Vagina (tissue), 2 donors: ENCODE measurements around the gene GPN2. TPM values are rescaled to one million over a fixed set of nuclear protein-coding genes. Genes with fewer than 3 reads are reported as not detected.
A peak's percentile ranks its signal among the peaks of the same experiment; 100 is the strongest.
"Not testable (repeated sequence)": the region's sequence is repeated elsewhere in the genome, so short reads cannot be mapped to it uniquely, and the experiment has no call there.

Source experiments
- DNase-seq, 2 donors: peaks; one replicate each; pipeline ENCODE4 v3.0.0-alpha.2; 2017; ENCODE audit errors: extremely low spot score in 2 of 2
- H3K27ac ChIP-seq: fragments of 200-600 bp; sonication (generic); one replicate; pipeline ENCODE4 v1.5.1; 2019
- H3K27me3 ChIP-seq: fragments of 200-600 bp; sonication (generic); one replicate; pipeline ENCODE4 v1.5.1; 2019
- H3K36me3 ChIP-seq, 2 donors: fragments of 200-600 bp; sonication (generic); one replicate each; pipeline ENCODE4 v1.5.1; 2017 to 2019
- H3K4me1 ChIP-seq: fragments of 200-600 bp; sonication (generic); one replicate; pipeline ENCODE4 v1.5.1; 2019
- H3K4me3 ChIP-seq, 2 donors: fragments of 200-600 bp; sonication (generic); 1 replicate in 1 of 2; 2 replicates in 1 of 2; pipeline ENCODE4 v1.5.1; 2016 to 2019
- H3K9me3 ChIP-seq: fragments of 200-600 bp; sonication (generic); one replicate; pipeline ENCODE4 v1.5.1; 2019
- CTCF ChIP-seq, 3 experiments: fragments of 450-650 bp in 2 of 3; fragments of 200-600 bp in 1 of 3; sonication (generic) in 1 of 3; IDR thresholded peaks; one replicate each; pipeline ENCODE4 v1.5.1; 2017 to 2019; ENCODE audit warnings: antibody characterized with exemption in 3 of 3, mild to moderate bottlenecking in 2 of 3, moderate library complexity in 2 of 3
- POLR2A ChIP-seq, 2 donors: fragments of 450-650 bp; IDR thresholded peaks; one replicate each; pipeline ENCODE4 v1.6.1; 2017; ENCODE audit warnings: antibody characterized with exemption in 2 of 2, mild to moderate bottlenecking in 2 of 2, moderate library complexity in 2 of 2
- POLR2AphosphoS5 ChIP-seq, 2 donors: sonication (generic); formaldehyde crosslinking; IDR thresholded peaks; one replicate each; pipeline ENCODE4 v1.9.0; 2017; ENCODE audit warnings: antibody characterized with exemption in 2 of 2, mild to moderate bottlenecking in 2 of 2, low read depth in 1 of 2; ENCODE audit not compliant: insufficient read depth in 1 of 2
- intact Hi-C: fragments of 100-400 bp; cut with DNase I; formaldehyde crosslinking; loops from one replicate; pipeline ENCODE4 v1.15.1; 2023
- total RNA-seq: library from RNA; depleted of rRNA; stranded (reverse); fragments of >200 nt; gene quantifications from one replicate; pipeline ENCODE4 v1.2.3, GENCODE V29; 2016

Gene GPN2
- total RNA-seq, 1 donor from 2014 or later: 11.5 TPM

DNA sequence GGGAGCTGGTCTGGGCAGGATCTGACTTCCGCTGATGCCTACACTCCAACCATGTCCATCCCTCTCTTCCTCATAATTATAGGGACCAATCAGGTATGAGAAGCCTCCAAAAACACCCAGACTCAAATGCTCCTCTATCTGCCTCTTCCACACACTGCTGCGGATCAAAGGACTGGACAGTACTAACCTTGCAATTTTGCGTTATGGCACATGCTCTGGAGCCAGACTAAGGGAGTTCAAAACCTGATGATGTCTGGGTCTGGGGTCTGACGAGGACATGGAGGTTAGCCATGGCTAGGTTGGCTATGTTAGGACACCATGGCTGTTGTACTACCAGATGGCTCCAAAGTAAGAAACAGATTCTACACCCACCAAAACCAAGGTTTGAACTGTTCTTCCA, 10.3 kb downstream of the GPN2 start:
- H3K9me3 ChIP-seq: no peaks in the 10 kb centered on the region
- TF ChIP-seq POLR2A (IDR thresholded peaks at IDR 0.05): no peak
- no peak for TF ChIP-seq CTCF (IDR thresholded peaks at IDR 0.05)
- TF ChIP-seq POLR2AphosphoS5 (IDR thresholded peaks at IDR 0.05; ENCODE audit: insufficient read depth in 1 of 2, low read depth in 1 of 2): no peak
- H3K27me3 ChIP-seq: no peaks in the 10 kb centered on the region
- intact Hi-C loops: no loop called here
- no peak overlapping the region for H3K27ac ChIP-seq
- peaks cover 0 to 55% of the 10 kb centered on the region in 2 donors for H3K36me3 ChIP-seq
- no peak overlapping the region for H3K4me3 ChIP-seq
- no peak for DNase-seq
- H3K4me1 ChIP-seq: no peaks in the 10 kb centered on the region

DNA sequence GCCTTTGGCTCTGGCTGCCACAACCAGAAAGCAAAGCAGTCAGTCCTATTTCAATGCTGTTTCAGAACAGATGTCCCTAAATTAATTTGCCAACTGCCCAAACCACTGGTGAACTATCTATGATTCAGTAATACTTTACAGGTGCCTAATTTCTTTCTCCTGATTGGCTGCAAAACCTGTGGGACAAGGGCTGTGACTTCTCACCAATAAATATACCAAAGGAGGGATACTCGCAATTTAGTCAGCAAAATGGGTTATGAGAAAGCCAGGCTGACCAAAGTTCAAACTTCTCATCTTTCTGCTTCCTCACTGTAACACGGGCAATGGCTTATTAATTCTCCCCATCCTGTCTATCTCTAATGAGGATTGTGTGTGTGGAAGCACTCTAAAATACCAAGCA, 12.8 kb downstream of the GPN2 start:
- no peak for DNase-seq
- Histone ChIP-seq H3K4me3 (no peak overlapping the region), H3K9me3 (no peaks in the 10 kb centered on the region), H3K27ac (peak overlapping the region; percentile 19), H3K4me1 (no peaks in the 10 kb centered on the region), H3K36me3 (peaks cover 0 to 31% of the 10 kb centered on the region in 2 donors), H3K27me3 (no peaks in the 10 kb centered on the region)
- TF ChIP-seq POLR2AphosphoS5 (IDR thresholded peaks at IDR 0.05; ENCODE audit: insufficient read depth in 1 of 2, low read depth in 1 of 2): no peak
- TF ChIP-seq POLR2A (IDR thresholded peaks at IDR 0.05): no peak
- no peak for TF ChIP-seq CTCF (IDR thresholded peaks at IDR 0.05)
- intact Hi-C loops: no loop called here

DNA sequence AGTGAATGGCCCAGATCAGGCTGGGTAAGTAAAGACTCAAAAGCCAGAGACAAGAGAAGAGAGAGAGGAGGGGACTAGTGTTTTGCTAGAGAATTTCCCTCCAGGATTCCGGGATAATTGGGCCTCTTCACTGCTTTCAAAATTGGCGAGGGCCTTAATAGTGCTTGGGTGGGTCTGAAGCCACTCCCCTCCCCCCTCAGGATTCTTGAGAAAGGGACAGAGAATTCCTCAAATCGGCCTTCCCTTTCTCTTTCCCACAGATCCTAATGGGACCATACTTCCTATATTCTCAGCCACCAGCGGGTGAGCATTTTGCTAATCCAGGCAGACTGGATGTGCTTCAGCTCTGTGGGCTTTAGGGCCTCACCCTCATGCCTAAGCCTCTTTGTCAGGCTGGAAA, 15.2 kb downstream of the GPN2 start:
- no peak for TF ChIP-seq POLR2A (IDR thresholded peaks at IDR 0.05)
- intact Hi-C loops: no loop called here

GRCh38 chr1:26873097-26873496, 17.0 kb downstream of the GPN2 start:
- H3K4me3 ChIP-seq: not testable (repeated sequence)

More for the DNA sequence above, 15.2 kb downstream of the GPN2 start:
- H3K4me3 ChIP-seq: no peak overlapping the region
- peaks cover 0 to 10% of the 10 kb centered on the region in 2 donors for H3K36me3 ChIP-seq
- no peaks in the 10 kb centered on the region for H3K9me3 ChIP-seq
- H3K27me3 ChIP-seq: no peaks in the 10 kb centered on the region
- H3K27ac ChIP-seq: no peak overlapping the region
- H3K4me1 ChIP-seq: no peaks in the 10 kb centered on the region
- DNase-seq: no peak

GRCh38 chr1:26864610-26865480, 25.2 kb downstream of the GPN2 start:
- Histone ChIP-seq H3K36me3 (no peaks in the 10 kb centered on the region), H3K27me3 (no peaks in the 10 kb centered on the region), H3K4me3 (peak overlapping the region; percentile 48 to 67), H3K9me3 (no peaks in the 10 kb centered on the region), H3K4me1 (peaks cover 33% of the 10 kb centered on the region), H3K27ac (peak overlapping the region; percentile 98)
- TF ChIP-seq POLR2A (IDR thresholded peaks at IDR 0.05) (peak in 1 of 2 donors; percentile 55), CTCF (IDR thresholded peaks at IDR 0.05) (no peak), POLR2AphosphoS5 (IDR thresholded peaks at IDR 0.05; ENCODE audit: insufficient read depth in 1 of 2, low read depth in 1 of 2) (peak; percentile 87 to 90)
- peak in 1 of 2 donors; percentile 99 for DNase-seq
- intact Hi-C loops: no loop called here

More at GRCh38 chr1:26873097-26873496, 17.0 kb downstream of the GPN2 start:
- intact Hi-C loops, H3K4me1 ChIP-seq, DNase-seq, H3K36me3 ChIP-seq, H3K27ac ChIP-seq, H3K9me3 ChIP-seq, H3K27me3 ChIP-seq: not testable (repeated sequence)

DNA sequence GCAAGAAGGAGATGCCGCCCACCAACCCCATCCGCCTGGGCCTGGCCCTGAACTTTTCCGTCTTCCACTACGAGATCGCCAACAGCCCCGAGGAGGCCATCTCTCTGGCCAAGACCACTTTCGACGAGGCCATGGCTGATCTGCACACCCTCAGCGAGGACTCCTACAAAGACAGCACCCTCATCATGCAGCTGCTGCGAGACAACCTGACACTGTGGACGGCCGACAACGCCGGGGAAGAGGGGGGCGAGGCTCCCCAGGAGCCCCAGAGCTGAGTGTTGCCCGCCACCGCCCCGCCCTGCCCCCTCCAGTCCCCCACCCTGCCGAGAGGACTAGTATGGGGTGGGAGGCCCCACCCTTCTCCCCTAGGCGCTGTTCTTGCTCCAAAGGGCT, 26.4 kb downstream of the GPN2 start:
- no peak for DNase-seq
- Histone ChIP-seq H3K36me3 (no peaks in the 10 kb centered on the region), H3K4me1 (peaks cover 34% of the 10 kb centered on the region), H3K4me3 (peak overlapping the region; percentile 48 to 67), H3K27ac (peak overlapping the region; percentile 98), H3K9me3 (no peaks in the 10 kb centered on the region), H3K27me3 (no peaks in the 10 kb centered on the region)
- TF ChIP-seq CTCF (IDR thresholded peaks at IDR 0.05) (no peak), POLR2A (IDR thresholded peaks at IDR 0.05) (no peak)
- intact Hi-C loops: no loop called here
